Endothelial cell of umbilical vein (primary cell): ENCODE results near the gene CRHR2.

ENCODE experiments used
- CTCF ChIP-seq, 2 donors: IDR thresholded peaks; 1 replicate in 1 of 2; 2 replicates in 1 of 2; pipeline ENCODE4 v1.5.1; 2011; ENCODE audit warnings: low read length in 2 of 2, mild to moderate bottlenecking in 2 of 2, moderate library complexity in 2 of 2, control low read depth in 1 of 2, inconsistent platforms in 1 of 2, low read depth in 1 of 2; ENCODE audit not compliant: insufficient read depth in 1 of 2; ENCODE audit errors: extremely low read depth in 1 of 2
- JUN ChIP-seq: IDR thresholded peaks from 2 replicates; pipeline ENCODE4 v1.6.1; 2011; ENCODE audit warnings: borderline replicate concordance, low read depth; ENCODE audit not compliant: insufficient read length, insufficient read depth

- no peak for TF ChIP-seq JUN
- TF ChIP-seq CTCF (IDR thresholded peaks at IDR 0.05; ENCODE audit: extremely low read depth in 1 of 2, insufficient read depth in 1 of 2, low read depth in 1 of 2, low read length in 2 of 2) = no peak
Measured at GRCh38 chr7:30681331-30681797, 892 bp downstream of the CRHR2 start.
